PC-9 (cell line): Measurements from ENCODE around the gene LGALS8. TPM values are rescaled to one million over a fixed set of nuclear protein-coding genes. Genes with fewer than 3 reads are reported as not detected.

Experiments used
- BruUV-seq: library from RNA; stranded (reverse); fragments of 400-500 nt; replicated peaks from 2 replicates; lab custom pipeline; 2021; lab: Mats Ljungman, UMichigan
- CTCF ChIA-PET: fragments of 300-600 bp; sonication (Branson Sonifier 250); formaldehyde crosslinking; loops from one replicate; lab custom pipeline; 2022; ENCODE audit warnings: antibody characterized with exemption; lab: Charles Lee
- POLR2A ChIA-PET: fragments of 300-600 bp; sonication (Branson Sonifier 250); formaldehyde crosslinking; loops from one replicate; lab custom pipeline; 2022; ENCODE audit warnings: antibody characterized with exemption; ENCODE audit not compliant: unreplicated experiment; lab: Charles Lee
- DNase-seq, 2 experiments: peaks; one replicate each; pipeline versions ENCODE4 v3.0.0 to v3.0.0-alpha.2; 2015 to 2022; ENCODE audit warnings: mixed read lengths in 1 of 2
- H2AFZ ChIP-seq: fragments of 200-600 bp; sonication (generic); 2 replicates; pipeline ENCODE4 v1.8.1; 2017; ENCODE audit warnings: antibody characterized with exemption
- H3F3A ChIP-seq: fragments of 200-600 bp; sonication (generic); 2 replicates; pipeline ENCODE4 v1.8.1; 2017; ENCODE audit warnings: antibody characterized with exemption, mild to moderate bottlenecking, low read depth; ENCODE audit not compliant: insufficient read depth
- H3K27ac ChIP-seq: fragments of 200-600 bp; sonication (generic); 2 replicates; pipeline ENCODE4 v1.6.1; 2016; ENCODE audit warnings: mixed run types
- H3K27me3 ChIP-seq: fragments of 200-600 bp; sonication (generic); 2 replicates; pipeline ENCODE4 v1.6.1; 2016; ENCODE audit warnings: low read depth, mixed run types; ENCODE audit not compliant: insufficient read depth
- H3K36me3 ChIP-seq: fragments of 200-600 bp; sonication (generic); 2 replicates; pipeline ENCODE4 v1.6.1; 2016; ENCODE audit warnings: low read depth, mixed run types
- H3K4me1 ChIP-seq: fragments of 200-600 bp; sonication (generic); replicated peaks from 2 replicates; pipeline ENCODE4 v1.6.1; 2016; ENCODE audit warnings: mixed run types; ENCODE audit not compliant: insufficient read depth
- H3K4me2 ChIP-seq: fragments of 200-600 bp; sonication (generic); 2 replicates; pipeline ENCODE4 v1.6.1; 2017; ENCODE audit warnings: mixed run types
- H3K4me3 ChIP-seq: fragments of 200-600 bp; sonication (generic); 2 replicates; pipeline ENCODE4 v1.6.1; 2016; ENCODE audit warnings: mixed run types
- H3K79me2 ChIP-seq: fragments of 200-600 bp; sonication (generic); 2 replicates; pipeline ENCODE4 v1.6.1; 2017; ENCODE audit warnings: low read depth, mixed run types
- H3K9me2 ChIP-seq: fragments of 200-600 bp; sonication (generic); 2 replicates; pipeline ENCODE4 v1.8.1; 2017; ENCODE audit warnings: mild to moderate bottlenecking; ENCODE audit not compliant: insufficient read depth
- H3K9me3 ChIP-seq: fragments of 200-600 bp; sonication (generic); 2 replicates; pipeline ENCODE4 v1.8.1; 2016; ENCODE audit warnings: low read depth; ENCODE audit not compliant: insufficient read depth
- H4K20me1 ChIP-seq: fragments of 200-600 bp; sonication (generic); 2 replicates; pipeline ENCODE4 v1.8.1; 2017; ENCODE audit not compliant: insufficient read depth
- CTCF ChIP-seq: fragments of 200-600 bp; sonication (generic); conservative IDR thresholded peaks from 2 replicates; pipeline ENCODE4 v1.6.1; 2017; ENCODE audit warnings: mixed run types, antibody characterized with exemption, mild to moderate bottlenecking, moderate library complexity
- EZH2 ChIP-seq: fragments of 200-600 bp; sonication (generic); IDR thresholded peaks from 2 replicates; pipeline ENCODE4 v1.8.0; 2017; ENCODE audit warnings: antibody characterized with exemption, low read depth
- intact Hi-C: fragments of 100-400 bp; cut with micrococcal nuclease; formaldehyde crosslinking; loops from one replicate; pipeline ENCODE4 v1.10.0; 2022; ENCODE audit not compliant: unreplicated experiment
- total RNA-seq: library from RNA; stranded (reverse); gene quantifications from 2 replicates; pipeline ENCODE4 v1.2.3, GENCODE V29; 2021

The LGALS8 gene
- total RNA-seq, 1 experiment from 2014 or later, result 59.2 TPM

GRCh38 chr1:236507022-236507700 is 16.6 kb upstream of the LGALS8 start:
- BruUV-seq, result no TSS peak

GRCh38 chr1:236508593-236509027 is 15.2 kb upstream of the LGALS8 start:
- Histone ChIP-seq H3K9me2 (no peaks in the 10 kb centered on the region), H3F3A (peaks cover 12% of the 10 kb centered on the region), H3K36me3 (no peaks in the 10 kb centered on the region), H3K27ac (no peak overlapping the region), H3K79me2 (no peaks in the 10 kb centered on the region), H3K27me3 (no peaks in the 10 kb centered on the region), H3K9me3 (no peaks in the 10 kb centered on the region), H3K4me3 (no peak overlapping the region), H3K4me1 (peaks cover 27% of the 10 kb centered on the region), H2AFZ (no peak overlapping the region), H3K4me2 (no peak overlapping the region), H4K20me1 (no peaks in the 10 kb centered on the region)
- no TSS peak for BruUV-seq
- no peak for TF ChIP-seq CTCF
- no peak for TF ChIP-seq EZH2
- no peak for DNase-seq
- CTCF ChIA-PET, result no interaction called here
- POLR2A ChIA-PET, result no interaction called here
- intact Hi-C loops, result no loop called here

More at GRCh38 chr1:236507022-236507700, 16.6 kb upstream of the LGALS8 start:
- no peak overlapping the region for H3K4me3 ChIP-seq
- intact Hi-C loops, result no loop called here
- H3K27ac ChIP-seq, result peak overlapping the region; percentile 38
- peaks cover 39% of the 10 kb centered on the region for H3K4me1 ChIP-seq
- H3K4me2 ChIP-seq, result no peak overlapping the region
- ChIA-PET CTCF (no interaction called here), POLR2A (no interaction called here)
- H4K20me1 ChIP-seq, result no peaks in the 10 kb centered on the region
- DNase-seq, result peak in 1 of 2 experiments; percentile 78
- H3K79me2 ChIP-seq, result no peaks in the 10 kb centered on the region
- peaks cover 23% of the 10 kb centered on the region for H3F3A ChIP-seq
- no peaks in the 10 kb centered on the region for H3K27me3 ChIP-seq
- no peaks in the 10 kb centered on the region for H3K9me3 ChIP-seq
- no peak overlapping the region for H2AFZ ChIP-seq
- H3K36me3 ChIP-seq, result no peaks in the 10 kb centered on the region
- TF ChIP-seq EZH2 (no peak), CTCF (no peak)
- H3K9me2 ChIP-seq, result no peaks in the 10 kb centered on the region

- Histone ChIP-seq H3K9me3 (no peaks in the 10 kb centered on the region), H3K4me1 (peaks cover 24% of the 10 kb centered on the region), H2AFZ (no peak overlapping the region), H3K36me3 (no peaks in the 10 kb centered on the region), H3F3A (peaks cover 9% of the 10 kb centered on the region), H3K4me3 (no peak overlapping the region), H3K79me2 (no peaks in the 10 kb centered on the region), H3K27ac (no peak overlapping the region), H4K20me1 (no peaks in the 10 kb centered on the region), H3K27me3 (no peaks in the 10 kb centered on the region), H3K4me2 (no peak overlapping the region), H3K9me2 (no peaks in the 10 kb centered on the region)
- no peak for DNase-seq
- no peak for TF ChIP-seq EZH2
- no peak for TF ChIP-seq CTCF
- intact Hi-C loops, result no loop called here
- no TSS peak for BruUV-seq
- POLR2A ChIA-PET, result no interaction called here
- CTCF ChIA-PET, result no interaction called here
These were observed 14.6 kb upstream of the LGALS8 start for GRCh38 chr1:236509203-236509602.
